GM12878 (cell line): ENCODE data around the gene GRIK4. TPM values are rescaled to one million over a fixed set of nuclear protein-coding genes. Genes with fewer than 3 reads are reported as not detected.

Experiments used
- ATAC-seq: fragments of 200-7000 bp; cut with Tn5 transposase; 3 replicates; pipeline ENCODE4 v1.9.1; 2020; ENCODE audit warnings: mild to moderate bottlenecking, moderate library complexity
- BruUV-seq: library from RNA; stranded (reverse); fragments of 400-500 nt; replicated peaks from 2 replicates; lab custom pipeline; 2021; lab: Mats Ljungman, UMichigan
- CTCF ChIA-PET: fragments of 300-600 bp; sonication (Branson Sonifier 250); formaldehyde crosslinking; extraction: SDS; loops from one replicate; lab custom pipeline; 2021; ENCODE audit warnings: inconsistent platforms; lab: Yijun Ruan, JAX
- POLR2A ChIA-PET: fragments of 350-600 bp; formaldehyde crosslinking; extraction: SDS; loops from one replicate; lab custom pipeline; 2021; ENCODE audit warnings: inconsistent platforms; lab: Charles Lee
- RAD21 ChIA-PET: fragments of 300-600 bp; sonication (Branson Sonifier 250); formaldehyde crosslinking; loops from one replicate; lab custom pipeline; 2023; ENCODE audit warnings: antibody characterized with exemption; ENCODE audit not compliant: unreplicated experiment; lab: Charles Lee
- SMC1A ChIA-PET: fragments of 300-600 bp; sonication (Branson Sonifier 250); formaldehyde crosslinking; loops from one replicate; lab custom pipeline; 2023; ENCODE audit not compliant: unreplicated experiment, uncharacterized antibody; lab: Charles Lee
- DNase-seq: peaks from one replicate; pipeline ENCODE4 v3.0.0-alpha.2; 2011; ENCODE audit warnings: low read depth, low spot score
- FAIRE-seq: peaks from 3 replicates; lab custom pipeline; 2011; peaks lifted over from hg19 to GRCh38; lab: Jason Lieb, UNC
- H2AFZ ChIP-seq: 2 replicates; pipeline ENCODE4 v1.6.0; 2011; ENCODE audit warnings: low read depth, low read length, control low read depth; ENCODE audit not compliant: control insufficient read depth
- H3K27ac ChIP-seq: 2 replicates; pipeline ENCODE4 v1.5.1; 2011; ENCODE audit warnings: control low read depth; ENCODE audit not compliant: control insufficient read depth, insufficient read depth
- H3K27me3 ChIP-seq, 2 experiments: replicated peaks in 1 of 2; 2 replicates each; pipeline versions ENCODE4 v1.6.0 to v1.6.1; 2011; ENCODE audit warnings: low read length in 1 of 2; ENCODE audit not compliant: control insufficient read depth in 2 of 2, insufficient read depth in 2 of 2
- H3K36me3 ChIP-seq, 2 experiments: 2 replicates each; pipeline ENCODE4 v1.5.1; 2011; ENCODE audit warnings: low read length in 1 of 2; ENCODE audit not compliant: control insufficient read depth in 2 of 2, insufficient read depth in 2 of 2
- H3K4me1 ChIP-seq: 2 replicates; pipeline ENCODE4 v1.6.1; 2011; ENCODE audit warnings: mild to moderate bottlenecking, low read length, moderate library complexity, mixed read lengths; ENCODE audit not compliant: control insufficient read depth, insufficient read depth
- H3K4me2 ChIP-seq: 2 replicates; pipeline ENCODE4 v1.6.0; 2011; ENCODE audit warnings: control low read depth; ENCODE audit not compliant: control insufficient read depth, insufficient read depth
- H3K4me3 ChIP-seq: fragments of 200-600 bp; sonication (generic); 2 replicates; pipeline ENCODE4 v1.5.1; 2016
- H3K79me2 ChIP-seq: 2 replicates; pipeline ENCODE4 v1.6.0; 2011; ENCODE audit warnings: low read length; ENCODE audit not compliant: control insufficient read depth, insufficient read depth
- H3K9ac ChIP-seq: 2 replicates; pipeline ENCODE4 v1.8.0; 2011; ENCODE audit warnings: low read length, control low read depth, mixed read lengths; ENCODE audit not compliant: control insufficient read depth, insufficient read depth
- H3K9me3 ChIP-seq: replicated peaks from 3 replicates; pipeline ENCODE4 v1.5.1; 2011; ENCODE audit warnings: mild to moderate bottlenecking, low read length; ENCODE audit not compliant: control insufficient read depth, insufficient read depth
- H4K20me1 ChIP-seq: 2 replicates; pipeline ENCODE4 v1.6.0; 2011; ENCODE audit not compliant: control insufficient read depth, insufficient read depth
- BHLHE40 ChIP-seq, 2 experiments: fragments of 450-650 bp in 1 of 2; IDR thresholded peaks; 2 replicates each; pipeline ENCODE4 v1.6.1; 2011 to 2017; ENCODE audit warnings: low read depth in 2 of 2, borderline replicate concordance in 1 of 2, improper control_type of control experiment in 1 of 2, low read length in 1 of 2, mild to moderate bottlenecking in 1 of 2
- FOXM1 ChIP-seq: IDR thresholded peaks from 2 replicates; pipeline ENCODE4 v1.6.1; 2012; ENCODE audit warnings: low read depth, mild to moderate bottlenecking, inconsistent platforms, low read length, moderate library complexity
- MEF2B ChIP-seq: fragments of 450-650 bp; IDR thresholded peaks from 2 replicates; pipeline ENCODE4 v1.6.1; 2018; ENCODE audit warnings: mild to moderate bottlenecking, moderate library complexity; ENCODE audit not compliant: partially characterized antibody, poor library complexity, severe bottlenecking
- NFXL1 ChIP-seq: fragments of 450-650 bp; IDR thresholded peaks from 2 replicates; pipeline ENCODE4 v1.6.1; 2017; ENCODE audit warnings: antibody characterized with exemption, mild to moderate bottlenecking, borderline replicate concordance
- PML ChIP-seq: IDR thresholded peaks from 2 replicates; pipeline ENCODE4 v1.6.1; 2012; ENCODE audit warnings: low read length, inconsistent platforms
- RAD21 ChIP-seq: IDR thresholded peaks from 2 replicates; pipeline ENCODE4 v1.6.1; 2011; ENCODE audit warnings: mild to moderate bottlenecking, low read depth, low read length, moderate library complexity; ENCODE audit not compliant: insufficient read depth
- SMAD5 ChIP-seq: IDR thresholded peaks from 2 replicates; pipeline ENCODE4 v1.6.1; 2016; ENCODE audit warnings: antibody characterized with exemption, low read depth
- SMARCA5 ChIP-seq: fragments of 450-650 bp; IDR thresholded peaks from 2 replicates; pipeline ENCODE4 v1.6.1; 2017; ENCODE audit warnings: mild to moderate bottlenecking
- STAT3 ChIP-seq: IDR thresholded peaks from 2 replicates; pipeline ENCODE4 v1.6.1; 2011; ENCODE audit warnings: low read depth, low read length, improper control_type of control experiment
- TARDBP ChIP-seq: IDR thresholded peaks from 2 replicates; pipeline ENCODE4 v1.6.1; 2016; ENCODE audit warnings: borderline replicate concordance
- ZBED1 ChIP-seq: IDR thresholded peaks from 2 replicates; pipeline ENCODE4 v1.6.1; 2016; ENCODE audit warnings: borderline replicate concordance
- ZNF217 ChIP-seq: fragments of 450-650 bp; IDR thresholded peaks from 2 replicates; pipeline ENCODE4 v1.6.1; 2017; ENCODE audit warnings: antibody characterized with exemption, mild to moderate bottlenecking
- ZZZ3 ChIP-seq: IDR thresholded peaks from 2 replicates; pipeline ENCODE4 v1.6.1; 2011; ENCODE audit warnings: low read depth; ENCODE audit not compliant: control insufficient read depth, insufficient read length
- WGBS: methylation state at CpG from one replicate; pipeline ENCODE4 v1.1.6; 2016; ENCODE audit warnings: low lambda C conversion rate; ENCODE audit not compliant: insufficient replicate concordance, insufficient coverage; ENCODE audit errors: missing lambda C conversion rate; 5-methylcytosine and 5-hydroxymethylcytosine counted together
- in situ Hi-C: fragments of 300-500 bp; cut with MboI; formaldehyde crosslinking; loops from 9 replicates; pipeline ENCODE4 v1.14.3; 2018; ENCODE audit warnings: mixed read lengths
- intact Hi-C: fragments of 100-400 bp; cut with micrococcal nuclease; formaldehyde crosslinking; loops from one replicate; pipeline ENCODE4 v1.14.2; 2022; ENCODE audit not compliant: unreplicated experiment
- polyA plus RNA-seq, 11 experiments: library from polyadenylated mRNA; depleted of rRNA in 4 of 11; unstranded in 6 of 11; stranded (reverse) in 5 of 11; fragments of >200 nt; fragmentation: Nextera tagmentation in 4 of 11; fragmentation: Illumina TruSeq in 1 of 11; extraction: Ambion mirVana in 4 of 11; extraction: Trizol in 1 of 11; gene quantifications; 1 replicate in 1 of 11; 2 replicates in 10 of 11; pipeline versions ENCODE4 v1.2.1 to v1.2.3, GENCODE V29; 2011 to 2016; ENCODE audit warnings: inconsistent platforms in 2 of 11, missing spikeins in 2 of 11, low read depth in 1 of 11
- total RNA-seq, 4 experiments: library from RNA; depleted of rRNA in 3 of 4; stranded (reverse); fragments of >200 nt in 3 of 4; fragmentation: Illumina TruSeq in 1 of 4; extraction: Trizol in 1 of 4; gene quantifications; 2 replicates each; pipeline versions ENCODE4 v1.2.1 to v1.2.3, GENCODE V29; 2013 to 2021
- TF ChIP-seq, protein P1 (sequence below): fragments of 450-650 bp; IDR thresholded peaks from 2 replicates; pipeline ENCODE4 v1.6.1; 2018; ENCODE audit warnings: borderline replicate concordance, mild to moderate bottlenecking; ENCODE audit not compliant: partially characterized antibody
- TF ChIP-seq, protein P2 (sequence below): IDR thresholded peaks from 2 replicates; pipeline ENCODE4 v1.6.1; 2011; ENCODE audit warnings: mild to moderate bottlenecking, low read depth, low read length, moderate library complexity; ENCODE audit not compliant: insufficient replicate concordance
- TF ChIP-seq, protein P3 (sequence below): IDR thresholded peaks from 2 replicates; pipeline ENCODE4 v1.6.1; 2011; ENCODE audit warnings: low read depth, low read length, improper control_type of control experiment, borderline replicate concordance

Gene GRIK4
- total and polyA plus RNA-seq, 10 of the 15 experiments (the other 5 are each of a cell fraction or from before 2014, with no cell fraction given): 0.33 to 3.6 (median 0.72) TPM

DNA sequence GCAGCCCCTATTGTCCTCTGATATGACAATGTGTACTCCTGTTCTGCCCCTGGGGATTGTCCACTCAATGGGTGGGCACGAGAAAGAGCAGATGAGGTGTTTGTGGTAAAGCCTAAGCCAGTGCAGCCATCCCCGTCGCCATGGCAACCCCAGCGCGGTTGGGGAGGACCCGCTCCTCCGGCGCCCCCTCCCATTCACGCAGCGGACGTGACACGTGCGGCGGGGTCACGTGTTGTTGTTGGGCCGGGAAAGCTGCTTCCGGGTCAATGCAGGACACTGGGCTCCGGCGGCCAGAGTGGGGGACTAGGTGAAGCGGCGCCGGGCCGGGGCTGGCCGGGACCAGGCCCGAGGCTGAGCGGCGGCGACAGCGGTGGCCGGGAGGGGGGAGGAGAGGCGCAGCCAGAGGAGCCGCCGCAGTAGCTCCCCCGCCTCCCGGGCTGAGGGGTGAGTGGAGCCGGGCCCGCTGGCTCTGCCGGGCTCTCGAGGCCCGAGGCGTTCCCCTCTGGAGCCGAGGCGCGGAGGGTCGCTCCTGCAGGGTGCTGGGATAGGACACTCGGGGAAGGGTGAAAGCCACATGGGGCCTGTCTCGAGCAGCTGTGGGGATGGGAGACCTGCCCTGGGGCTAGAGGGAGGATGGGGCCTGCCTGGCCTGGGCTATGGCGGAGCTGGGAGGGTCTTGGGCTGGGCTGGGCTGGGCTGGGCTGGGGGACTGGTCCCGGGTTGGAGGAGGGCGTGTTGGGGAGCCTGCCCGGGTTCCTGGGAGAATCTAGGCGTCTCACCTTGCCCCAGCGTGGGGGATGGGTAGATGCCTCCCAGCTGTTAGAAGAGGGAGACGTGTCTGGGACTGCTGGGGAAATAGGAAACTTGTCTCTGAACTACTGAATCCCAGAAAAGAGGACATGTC lies 512.6 kb downstream of the GRIK4 start, which contains the start of gene TBCEL:
TSS of gene TBCEL (plus strand) at position 255 of the 904 bp plus-strand sequence. CDS start 21,589 bp downstream, outside the sequence.
- SMC1A ChIA-PET: interaction anchor here (1.4 to 2.2 kb wide), 3 partner anchors 10 to 170 kb away, joined by 4 to 9 read pairs (median 4); no protein-coding TSS in a partner anchor
- no TSS peak for BruUV-seq
- ATAC-seq (peak; percentile 97), FAIRE-seq (peak; percentile 86), DNase-seq (peak; percentile 54)
- under 1% methylated on average over 52 of the region's 54 CpGs for WGBS
- Histone ChIP-seq H3K79me2 (peaks cover 23% of the 10 kb centered on the region), H3K9me3 (no peaks in the 10 kb centered on the region), H3K9ac (peak within 1 kb of the TSS; percentile 83), H3K4me1 (no peaks in the 10 kb centered on the region), H2AFZ (peak within 1 kb of the TSS; percentile 75), H3K27me3 (no peaks in the 10 kb centered on the region), H4K20me1 (no peaks in the 10 kb centered on the region), H3K27ac (peak within 1 kb of the TSS; percentile 71), H3K4me3 (peak within 1 kb of the TSS; percentile 81), H3K4me2 (peak within 1 kb of the TSS; percentile 81), H3K36me3 (no peaks in the 10 kb centered on the region)
- in situ Hi-C loops (no loop called here), intact Hi-C loops (loop anchor here (10.0 kb wide), 1 partner anchor 271 kb away; the partner anchor contains the start of gene SC5D)
- POLR2A ChIA-PET: interaction anchor here (1.3 to 1.4 kb wide), 2 partner anchors 33 to 44 kb away, joined by 3 to 4 read pairs; no protein-coding TSS in a partner anchor
- CTCF ChIA-PET: interaction anchor here (0.6 to 1.5 kb wide), 5 partner anchors 12 to 339 kb away, joined by 3 to 5 read pairs (median 3); no protein-coding TSS in a partner anchor
- RAD21 ChIA-PET: interaction anchor here (1.4 kb wide), 1 partner anchor 30 kb away, joined by 5 read pairs; no protein-coding TSS in a partner anchor
- TF ChIP-seq, protein P1, sequence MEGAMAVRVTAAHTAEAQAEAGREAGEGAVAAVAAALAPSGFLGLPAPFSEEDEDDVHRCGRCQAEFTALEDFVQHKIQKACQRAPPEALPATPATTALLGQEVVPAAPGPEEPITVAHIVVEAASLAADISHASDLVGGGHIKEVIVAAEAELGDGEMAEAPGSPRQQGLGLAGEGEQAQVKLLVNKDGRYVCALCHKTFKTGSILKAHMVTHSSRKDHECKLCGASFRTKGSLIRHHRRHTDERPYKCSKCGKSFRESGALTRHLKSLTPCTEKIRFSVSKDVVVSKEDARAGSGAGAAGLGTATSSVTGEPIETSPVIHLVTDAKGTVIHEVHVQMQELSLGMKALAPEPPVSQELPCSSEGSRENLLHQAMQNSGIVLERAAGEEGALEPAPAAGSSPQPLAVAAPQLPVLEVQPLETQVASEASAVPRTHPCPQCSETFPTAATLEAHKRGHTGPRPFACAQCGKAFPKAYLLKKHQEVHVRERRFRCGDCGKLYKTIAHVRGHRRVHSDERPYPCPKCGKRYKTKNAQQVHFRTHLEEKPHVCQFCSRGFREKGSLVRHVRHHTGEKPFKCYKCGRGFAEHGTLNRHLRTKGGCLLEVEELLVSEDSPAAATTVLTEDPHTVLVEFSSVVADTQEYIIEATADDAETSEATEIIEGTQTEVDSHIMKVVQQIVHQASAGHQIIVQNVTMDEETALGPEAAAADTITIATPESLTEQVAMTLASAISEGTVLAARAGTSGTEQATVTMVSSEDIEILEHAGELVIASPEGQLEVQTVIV: peak; percentile 49
- TF ChIP-seq ZNF217 (no peak), NFXL1 (no peak), ZBED1 (no peak), STAT3 (no peak), MEF2B (peak; percentile 90), TARDBP (no peak), ZZZ3 (no peak), BHLHE40 (IDR thresholded peaks at IDR 0.05; ENCODE audit: borderline replicate concordance in 1 of 2, low read depth in 2 of 2, low read length in 1 of 2) (peak; percentile 100), SMAD5 (no peak), FOXM1 (no peak), SMARCA5 (0 out of 2 replicates have a peak, but pooled peaks have one; percentile 4), RAD21 (no peak), PML (no peak)
- TF ChIP-seq, protein P2, sequence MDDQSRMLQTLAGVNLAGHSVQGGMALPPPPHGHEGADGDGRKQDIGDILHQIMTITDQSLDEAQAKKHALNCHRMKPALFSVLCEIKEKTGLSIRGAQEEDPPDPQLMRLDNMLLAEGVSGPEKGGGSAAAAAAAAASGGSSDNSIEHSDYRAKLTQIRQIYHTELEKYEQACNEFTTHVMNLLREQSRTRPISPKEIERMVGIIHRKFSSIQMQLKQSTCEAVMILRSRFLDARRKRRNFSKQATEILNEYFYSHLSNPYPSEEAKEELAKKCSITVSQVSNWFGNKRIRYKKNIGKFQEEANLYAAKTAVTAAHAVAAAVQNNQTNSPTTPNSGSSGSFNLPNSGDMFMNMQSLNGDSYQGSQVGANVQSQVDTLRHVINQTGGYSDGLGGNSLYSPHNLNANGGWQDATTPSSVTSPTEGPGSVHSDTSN: no peak
- TF ChIP-seq, protein P3, sequence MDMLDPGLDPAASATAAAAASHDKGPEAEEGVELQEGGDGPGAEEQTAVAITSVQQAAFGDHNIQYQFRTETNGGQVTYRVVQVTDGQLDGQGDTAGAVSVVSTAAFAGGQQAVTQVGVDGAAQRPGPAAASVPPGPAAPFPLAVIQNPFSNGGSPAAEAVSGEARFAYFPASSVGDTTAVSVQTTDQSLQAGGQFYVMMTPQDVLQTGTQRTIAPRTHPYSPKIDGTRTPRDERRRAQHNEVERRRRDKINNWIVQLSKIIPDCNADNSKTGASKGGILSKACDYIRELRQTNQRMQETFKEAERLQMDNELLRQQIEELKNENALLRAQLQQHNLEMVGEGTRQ: peak; percentile 93
